ENCODE results near the gene PLEKHG4. TPM values are rescaled to one million over a fixed set of nuclear protein-coding genes. Genes with fewer than 3 reads are reported as not detected.
A peak's percentile ranks its signal among the peaks of the same experiment; 100 is the strongest.

PLEKHG4 gene
- total RNA-seq, 2 experiments from 2014 or later, result 14.3 to 14.4 TPM

DNA sequence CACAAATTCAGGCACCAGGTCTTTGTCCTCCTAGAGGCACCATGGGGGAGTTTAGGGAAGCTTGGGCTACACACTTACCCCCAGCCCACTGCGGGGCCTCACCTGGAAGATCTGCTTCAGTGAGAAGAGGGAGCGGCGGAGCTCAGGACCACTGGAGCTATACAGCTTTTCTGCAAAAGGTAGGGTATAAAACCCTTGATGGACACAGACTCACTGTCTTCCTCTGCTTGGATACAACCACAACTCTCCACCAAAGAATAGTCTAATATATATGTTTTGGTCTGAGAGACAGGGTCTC, 41.1 kb upstream of the PLEKHG4 start:
- peaks cover 27% of the 10 kb centered on the region for H3K36me3 Mint-ChIP-seq (ENCODE audit: low read depth)
- intact Hi-C loops (cut with micrococcal nuclease), result no loop called here
- no peaks in the 10 kb centered on the region for H3K27me3 Mint-ChIP-seq (ENCODE audit: low read depth)
- peaks cover 16% of the 10 kb centered on the region for H3K4me1 Mint-ChIP-seq (ENCODE audit: low read depth)
- no peak overlapping the region for H3K27ac Mint-ChIP-seq
- no peaks in the 10 kb centered on the region for H3K9me3 Mint-ChIP-seq
- no peak overlapping the region for H3K4me3 Mint-ChIP-seq
- CTCF ChIA-PET, result interaction anchor here (1.7 kb wide), 1 partner anchor 11 kb away, joined by 8 read pairs; the partner anchor contains the start of gene TMEM208
- DNase-seq, result no peak

DNA sequence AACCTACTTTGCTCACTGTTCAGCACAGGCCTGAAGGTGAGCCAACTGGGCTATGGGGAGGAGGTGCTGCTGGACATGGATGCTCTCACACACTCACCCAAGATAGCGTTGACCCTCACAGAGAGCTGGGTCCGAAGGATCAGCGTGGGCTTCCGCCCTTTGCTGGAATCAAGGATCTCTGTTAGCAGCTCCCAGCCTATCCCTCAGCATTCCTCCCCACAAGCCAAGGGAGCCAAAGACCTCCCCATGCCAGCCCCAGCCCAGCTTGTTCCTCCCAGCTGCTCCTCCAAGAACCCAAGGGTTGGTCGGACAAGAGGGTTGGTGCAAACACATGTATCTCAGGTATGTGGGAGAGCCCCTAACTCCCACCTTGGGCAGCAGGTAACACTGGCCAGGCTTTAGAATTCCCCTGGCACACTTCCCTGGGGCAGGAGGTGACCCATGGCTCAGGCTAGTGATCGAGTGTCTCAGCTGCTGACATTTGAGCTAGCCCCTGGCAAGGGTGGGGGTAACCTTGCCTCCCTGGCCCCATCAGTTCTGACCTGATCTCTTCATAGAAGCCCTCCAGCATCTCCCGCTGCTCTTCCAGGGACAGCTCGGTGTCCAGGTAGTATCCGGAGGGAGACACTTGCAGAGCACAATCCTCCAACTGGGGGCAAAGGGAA, 40.4 kb upstream of the PLEKHG4 start:
- DNase-seq, result no peak
- H3K4me3 Mint-ChIP-seq, result no peak overlapping the region
- intact Hi-C loops (cut with micrococcal nuclease), result no loop called here
- H3K36me3 Mint-ChIP-seq (ENCODE audit: low read depth), result peaks cover 23% of the 10 kb centered on the region
- no peaks in the 10 kb centered on the region for H3K9me3 Mint-ChIP-seq
- H3K27ac Mint-ChIP-seq, result no peak overlapping the region
- H3K4me1 Mint-ChIP-seq (ENCODE audit: low read depth), result peaks cover 23% of the 10 kb centered on the region
- no peaks in the 10 kb centered on the region for H3K27me3 Mint-ChIP-seq (ENCODE audit: low read depth)
- CTCF ChIA-PET, result interaction anchor here (1.7 kb wide), 1 partner anchor 12 kb away, joined by 8 read pairs; the partner anchor contains the start of gene TMEM208

DNA sequence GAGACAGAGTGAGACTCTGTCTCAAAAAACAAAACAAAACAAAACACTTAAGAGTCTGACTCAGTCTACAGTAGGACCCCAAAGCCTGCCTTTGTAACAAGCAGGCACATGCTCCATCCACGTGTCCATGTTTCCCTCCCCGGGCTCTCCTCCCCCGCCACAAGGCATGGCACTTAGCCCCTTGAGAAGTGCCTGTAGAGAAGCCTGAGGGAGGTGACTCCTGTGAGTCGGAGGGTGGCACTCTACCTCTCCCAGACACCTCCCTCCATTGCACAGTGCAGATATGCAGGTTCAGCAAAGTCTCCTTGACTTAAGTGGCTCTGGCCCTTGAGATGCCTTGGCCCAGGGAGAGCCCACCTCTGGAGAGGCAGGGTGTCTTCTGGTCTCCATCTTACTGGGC, 38.8 kb upstream of the PLEKHG4 start:
- DNase-seq, result no peak
- Mint-ChIP-seq H3K4me1 (ENCODE audit: low read depth) (peaks cover 37% of the 10 kb centered on the region), H3K9me3 (no peaks in the 10 kb centered on the region), H3K4me3 (no peak overlapping the region), H3K27me3 (ENCODE audit: low read depth) (no peaks in the 10 kb centered on the region), H3K36me3 (ENCODE audit: low read depth) (peaks cover 21% of the 10 kb centered on the region), H3K27ac (no peak overlapping the region)
- intact Hi-C loops (cut with micrococcal nuclease), result loop anchor here (10.0 kb wide), 1 partner anchor 844 kb away; the partner anchor contains the start of gene NFATC3
- CTCF ChIA-PET, result no interaction called here

DNA sequence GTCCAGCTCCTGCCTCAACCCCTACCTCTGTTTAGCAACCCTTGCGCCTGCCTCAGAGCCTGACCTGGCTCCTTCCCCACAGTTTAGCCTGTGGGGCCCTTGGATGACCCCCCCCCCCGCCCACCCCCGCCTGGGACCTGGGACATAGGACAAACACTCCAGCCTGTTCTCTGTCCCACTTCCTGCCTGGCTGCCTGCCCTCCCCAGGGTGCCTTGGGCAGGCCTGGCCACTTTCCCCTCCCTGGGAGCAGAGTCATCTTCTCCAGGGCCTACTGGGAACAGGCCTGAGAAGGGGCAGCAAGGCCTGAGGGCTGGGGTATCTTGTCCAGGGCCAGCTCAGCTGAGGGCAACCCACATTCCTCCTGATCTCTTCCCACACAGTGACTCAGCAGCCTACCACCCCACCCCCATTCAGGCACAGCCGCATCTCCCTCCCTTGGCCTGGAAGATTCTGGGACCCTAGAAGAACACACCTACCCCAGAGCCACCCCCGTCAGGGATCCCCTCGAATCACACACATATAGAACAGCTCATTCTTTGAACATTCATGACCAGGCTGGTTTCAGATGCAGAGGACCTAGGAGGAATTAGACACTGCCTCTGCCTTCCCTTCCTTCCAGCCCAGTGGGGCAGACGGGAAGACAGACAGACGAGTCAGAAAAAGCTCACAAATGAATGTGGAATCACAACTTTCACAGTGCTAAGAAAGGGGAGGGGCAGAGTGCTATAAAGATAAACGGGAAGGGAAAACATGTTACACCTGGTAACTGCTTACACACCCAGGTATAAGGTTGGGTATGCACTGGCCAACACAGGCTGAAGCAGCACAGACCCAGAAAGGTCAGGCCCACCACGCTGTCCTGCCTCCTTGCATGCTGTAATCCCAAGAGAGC, 38.1 kb upstream of the PLEKHG4 start:
- intact Hi-C loops (cut with micrococcal nuclease), result loop anchor here (10.0 kb wide), 1 partner anchor 844 kb away; the partner anchor contains the start of gene NFATC3
- H3K4me3 Mint-ChIP-seq, result no peak overlapping the region
- no peaks in the 10 kb centered on the region for H3K27me3 Mint-ChIP-seq (ENCODE audit: low read depth)
- CTCF ChIA-PET, result interaction anchor here (0.8 kb wide), 1 partner anchor 14 kb away, joined by 4 read pairs; no protein-coding TSS in a partner anchor
- H3K27ac Mint-ChIP-seq, result peak overlapping the region; percentile 85
- no peak for DNase-seq
- peaks cover 17% of the 10 kb centered on the region for H3K36me3 Mint-ChIP-seq (ENCODE audit: low read depth)
- H3K4me1 Mint-ChIP-seq (ENCODE audit: low read depth), result peaks cover 38% of the 10 kb centered on the region
- H3K9me3 Mint-ChIP-seq, result no peaks in the 10 kb centered on the region

DNA sequence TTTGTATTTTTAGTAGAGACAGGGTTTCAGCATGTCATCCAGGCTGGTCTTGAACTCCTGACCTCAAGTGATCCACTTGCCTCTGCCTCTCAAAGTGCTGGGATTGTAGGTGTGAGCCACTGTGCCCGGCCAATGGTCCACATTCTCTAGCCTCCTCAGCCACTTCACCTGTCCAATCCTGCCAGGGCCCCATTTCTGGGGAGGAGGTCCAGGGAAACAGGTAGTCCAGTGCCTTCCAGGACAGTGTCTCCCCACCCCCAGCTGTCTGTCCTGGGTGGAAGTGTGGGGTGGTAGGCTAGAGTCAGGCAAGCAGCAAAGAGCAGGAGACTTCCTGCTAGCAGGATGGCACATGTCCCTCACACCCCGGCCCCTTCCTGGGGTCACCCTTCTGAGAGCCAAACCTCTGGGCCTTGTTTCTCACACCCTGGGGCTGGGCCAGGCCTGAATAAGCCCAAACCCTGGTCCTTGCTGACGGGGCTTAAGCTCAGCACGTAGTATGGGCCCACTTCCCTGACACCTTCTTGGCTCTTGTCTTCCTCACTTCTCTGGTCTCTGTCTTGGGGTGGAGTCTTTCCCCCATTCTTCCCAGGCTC, 37.1 kb upstream of the PLEKHG4 start:
- intact Hi-C loops (cut with micrococcal nuclease), result loop anchor here (10.0 kb wide), 1 partner anchor 843 kb away; the partner anchor contains the start of gene NFATC3
- CTCF ChIA-PET, result interaction anchor here (0.8 kb wide), 1 partner anchor 15 kb away, joined by 4 read pairs; no protein-coding TSS in a partner anchor
- no peaks in the 10 kb centered on the region for H3K9me3 Mint-ChIP-seq
- peak overlapping the region; percentile 54 for H3K27ac Mint-ChIP-seq
- no peak overlapping the region for H3K4me3 Mint-ChIP-seq
- no peak for DNase-seq
- no peaks in the 10 kb centered on the region for H3K27me3 Mint-ChIP-seq (ENCODE audit: low read depth)
- H3K36me3 Mint-ChIP-seq (ENCODE audit: low read depth), result peaks cover 9% of the 10 kb centered on the region
- peaks cover 37% of the 10 kb centered on the region for H3K4me1 Mint-ChIP-seq (ENCODE audit: low read depth)

DNA sequence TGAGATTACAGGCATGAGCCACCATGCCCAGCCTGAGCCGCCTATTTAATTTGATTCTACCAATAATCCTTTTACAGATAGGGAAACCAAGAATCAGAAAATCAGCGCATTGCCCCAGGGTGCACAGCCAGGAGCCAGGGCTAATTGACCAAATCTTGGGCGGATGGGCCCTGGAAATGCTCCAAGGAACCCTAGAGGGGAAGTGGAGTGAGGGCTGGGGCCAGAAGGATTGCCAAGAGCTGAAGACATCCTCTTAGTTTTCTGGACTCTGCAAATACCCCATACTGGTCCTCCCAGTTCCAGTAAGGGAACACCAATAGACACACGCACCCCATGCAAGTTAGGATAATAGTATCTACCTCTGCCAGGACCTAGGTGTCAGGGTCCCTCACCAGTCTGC, 35.9 kb upstream of the PLEKHG4 start:
- peaks cover 3% of the 10 kb centered on the region for H3K36me3 Mint-ChIP-seq (ENCODE audit: low read depth)
- CTCF ChIA-PET, result interaction anchor here (0.6 to 1.3 kb wide), 3 partner anchors 17 to 187 kb away, joined by 3 to 6 read pairs (median 3); partner anchors contain the start of genes HSD11B2 and TMEM208
- no peaks in the 10 kb centered on the region for H3K9me3 Mint-ChIP-seq
- intact Hi-C loops (cut with micrococcal nuclease), result loop anchor here (10.0 kb wide), 1 partner anchor 841 kb away; the partner anchor contains the start of gene NFATC3
- DNase-seq, result no peak
- H3K27me3 Mint-ChIP-seq (ENCODE audit: low read depth), result no peaks in the 10 kb centered on the region
- peak overlapping the region; percentile 86 for H3K27ac Mint-ChIP-seq
- H3K4me1 Mint-ChIP-seq (ENCODE audit: low read depth), result peaks cover 46% of the 10 kb centered on the region
- H3K4me3 Mint-ChIP-seq, result no peak overlapping the region

DNA sequence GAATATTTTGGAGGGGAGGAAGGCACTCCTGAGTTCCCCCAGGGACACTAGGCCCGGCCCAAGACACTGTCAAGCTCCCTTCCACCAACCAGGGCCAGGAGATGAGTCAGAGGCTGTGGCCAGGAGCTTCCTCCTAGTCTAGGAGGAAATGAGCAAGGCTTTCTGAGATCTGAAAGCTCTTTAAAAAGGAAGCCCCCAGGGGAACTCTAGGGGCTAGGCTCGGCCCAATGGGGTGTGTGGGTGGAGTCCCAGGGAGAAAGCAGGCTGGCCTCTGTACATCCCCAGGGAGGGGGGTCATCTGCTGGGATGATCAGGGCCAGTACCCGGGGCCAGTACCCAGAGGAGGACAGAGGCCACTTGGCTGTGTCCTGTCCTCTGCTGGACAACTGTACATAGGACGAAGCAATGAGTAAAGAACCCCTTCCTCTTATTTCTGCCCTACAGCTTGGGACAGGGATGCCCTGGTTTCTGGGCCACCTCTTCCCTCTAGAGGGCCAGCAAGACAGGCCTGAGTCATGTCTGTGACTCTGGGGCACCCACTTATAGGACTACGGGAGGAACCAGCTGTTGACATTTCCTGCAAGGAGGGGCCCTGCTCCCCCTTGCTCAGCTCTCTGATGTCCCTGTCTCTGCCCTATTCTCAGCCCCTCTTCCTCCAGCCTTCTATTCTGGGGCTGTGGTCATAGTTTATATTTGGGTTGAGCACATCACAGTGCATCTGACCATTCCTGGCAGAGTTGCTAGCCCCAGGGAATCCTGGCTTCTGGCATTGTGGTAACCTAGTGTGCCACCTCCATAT, 34.7 kb upstream of the PLEKHG4 start:
- intact Hi-C loops (cut with micrococcal nuclease), result loop anchor here (1.0 to 10.0 kb wide), 11 partner anchors 17 to 840 kb away; partner anchors contain the start of genes CBFB, CTCF, E2F4 and FBXL8
- no peaks in the 10 kb centered on the region for H3K9me3 Mint-ChIP-seq
- H3K27ac Mint-ChIP-seq, result peak overlapping the region; percentile 86
- peaks cover 3% of the 10 kb centered on the region for H3K27me3 Mint-ChIP-seq (ENCODE audit: low read depth)
- peak overlapping the region; percentile 89 for H3K4me3 Mint-ChIP-seq
- H3K36me3 Mint-ChIP-seq (ENCODE audit: low read depth), result peaks cover 3% of the 10 kb centered on the region
- DNase-seq, result peak; percentile 95
- peaks cover 51% of the 10 kb centered on the region for H3K4me1 Mint-ChIP-seq (ENCODE audit: low read depth)
- CTCF ChIA-PET, result interaction anchor here (0.9 to 1.5 kb wide), 11 partner anchors 13 to 237 kb away, joined by 3 to 9 read pairs (median 3); partner anchors contain the start of genes HSD11B2 and TMEM208

DNA sequence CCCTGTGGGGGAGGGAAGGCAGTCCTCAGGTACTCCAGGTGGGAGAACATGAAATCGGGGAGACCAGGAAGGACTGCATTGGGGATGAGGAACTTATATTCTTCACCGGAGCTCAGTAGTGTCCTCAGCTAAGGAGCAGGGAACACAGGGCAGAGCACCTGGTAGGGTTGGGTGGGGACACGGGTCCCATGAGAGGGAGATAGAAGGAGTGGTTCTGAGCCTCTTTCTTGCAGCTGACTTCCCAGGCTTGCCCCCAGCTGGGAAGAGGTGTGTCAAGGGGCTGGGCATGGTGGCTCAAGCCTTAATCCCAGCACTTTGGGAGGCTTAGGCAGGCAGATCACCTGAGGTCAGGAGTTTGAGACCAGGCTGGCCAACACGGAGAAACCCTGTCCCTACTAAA, 34.1 kb upstream of the PLEKHG4 start:
- CTCF ChIA-PET, result interaction anchor here (0.9 to 1.5 kb wide), 5 partner anchors 18 to 236 kb away, joined by 3 to 9 read pairs (median 3); partner anchors contain the start of gene TMEM208
- peaks cover 57% of the 10 kb centered on the region for H3K4me1 Mint-ChIP-seq (ENCODE audit: low read depth)
- DNase-seq, result no peak

DNA sequence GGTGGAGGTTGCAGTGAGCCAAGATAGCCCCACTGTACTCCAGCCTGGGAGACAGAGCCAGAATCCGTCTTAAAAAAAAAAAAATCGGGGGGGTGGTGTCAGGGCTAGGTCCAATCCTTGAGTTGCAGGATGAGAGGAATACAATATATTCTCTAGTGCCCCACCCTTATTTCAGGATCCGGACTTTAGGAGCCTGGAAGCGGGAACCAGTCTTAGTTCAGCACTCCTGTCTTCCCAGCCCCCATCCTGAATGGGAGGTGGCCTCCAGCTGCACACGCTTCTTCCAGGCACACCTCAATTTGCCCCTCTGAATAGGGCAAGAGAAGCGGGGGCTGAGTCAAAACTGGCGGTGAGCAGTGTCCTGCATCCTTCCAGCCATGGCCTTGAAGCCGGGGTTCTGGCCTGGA, 33.7 kb upstream of the PLEKHG4 start:
- peak overlapping the region; percentile 89 for H3K4me3 Mint-ChIP-seq
- no peak for DNase-seq
- no peaks in the 10 kb centered on the region for H3K9me3 Mint-ChIP-seq
- peaks cover 8% of the 10 kb centered on the region for H3K27me3 Mint-ChIP-seq (ENCODE audit: low read depth)
- CTCF ChIA-PET, result interaction anchor here (0.6 to 1.5 kb wide), 5 partner anchors 19 to 182 kb away, joined by 3 to 9 read pairs (median 3); partner anchors contain the start of gene TMEM208
- H3K27ac Mint-ChIP-seq, result no peak overlapping the region
- H3K4me1 Mint-ChIP-seq (ENCODE audit: low read depth), result peaks cover 58% of the 10 kb centered on the region
- intact Hi-C loops (cut with micrococcal nuclease), result loop anchor here (2.0 to 10.0 kb wide), 5 partner anchors 137 to 839 kb away; partner anchors contain the start of genes CTCF, NFATC3, PHAF1 and THAP11
- H3K36me3 Mint-ChIP-seq (ENCODE audit: low read depth), result peaks cover 3% of the 10 kb centered on the region

More for the DNA sequence above, 34.1 kb upstream of the PLEKHG4 start:
- H3K36me3 Mint-ChIP-seq (ENCODE audit: low read depth), result peaks cover 3% of the 10 kb centered on the region
- peaks cover 6% of the 10 kb centered on the region for H3K27me3 Mint-ChIP-seq (ENCODE audit: low read depth)
- H3K9me3 Mint-ChIP-seq, result no peaks in the 10 kb centered on the region
- peak overlapping the region; percentile 86 for H3K27ac Mint-ChIP-seq
- intact Hi-C loops (cut with micrococcal nuclease), result loop anchor here (2.0 to 10.0 kb wide), 4 partner anchors 260 to 840 kb away; partner anchors contain the start of genes CTCF, NFATC3 and THAP11
- H3K4me3 Mint-ChIP-seq, result peak overlapping the region; percentile 89

DNA sequence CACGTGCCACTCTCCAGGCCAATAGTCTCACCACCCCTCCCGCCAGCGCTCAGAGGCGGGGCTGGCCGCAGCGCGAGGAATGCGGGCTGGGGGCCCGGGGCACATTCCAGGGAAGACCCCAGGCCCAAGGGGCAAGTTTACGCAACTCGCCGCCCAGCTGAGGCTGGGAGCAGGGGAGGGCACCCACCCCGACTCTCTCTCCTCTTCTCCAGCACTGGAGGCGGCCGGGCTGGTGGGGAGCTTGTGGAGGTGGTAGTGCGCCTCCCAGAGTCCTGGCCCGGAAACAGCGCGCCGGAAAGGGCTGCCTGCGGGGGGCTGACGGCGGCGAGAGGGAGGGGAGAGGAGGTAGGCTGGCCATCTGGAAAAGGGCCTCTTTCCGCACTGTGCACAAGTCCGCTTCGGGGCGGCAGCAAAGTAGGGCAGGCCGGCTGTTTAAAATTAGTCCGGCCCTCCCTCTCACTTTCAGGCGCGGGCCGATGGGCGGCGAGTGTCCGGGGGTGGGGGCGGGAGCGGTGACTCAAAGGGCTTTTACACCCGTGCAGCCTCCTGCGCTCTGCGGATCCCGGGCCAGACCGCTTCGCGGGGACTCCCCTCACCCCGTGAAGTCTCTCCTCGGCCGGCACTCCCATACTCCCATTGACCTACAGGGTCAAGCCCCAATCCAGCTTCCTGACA, 33.1 kb upstream of the PLEKHG4 start:
- peaks cover 8% of the 10 kb centered on the region for H3K27me3 Mint-ChIP-seq (ENCODE audit: low read depth)

More for the DNA sequence above, 33.1 kb upstream of the PLEKHG4 start:
- peaks cover 57% of the 10 kb centered on the region for H3K4me1 Mint-ChIP-seq (ENCODE audit: low read depth)
- CTCF ChIA-PET, result interaction anchor here (0.6 to 1.8 kb wide), 8 partner anchors 19 to 185 kb away, joined by 3 to 9 read pairs (median 4); partner anchors contain the start of genes HSD11B2, PLEKHG4 and TMEM208
- H3K36me3 Mint-ChIP-seq (ENCODE audit: low read depth), result peaks cover 3% of the 10 kb centered on the region
- no peaks in the 10 kb centered on the region for H3K9me3 Mint-ChIP-seq
- peak overlapping the region; percentile 89 for H3K4me3 Mint-ChIP-seq
- peak overlapping the region; percentile 76 for H3K27ac Mint-ChIP-seq
- DNase-seq, result peak; percentile 65
- intact Hi-C loops (cut with micrococcal nuclease), result loop anchor here (2.0 to 10.0 kb wide), 4 partner anchors 137 to 839 kb away; partner anchors contain the start of genes CTCF, NFATC3, PHAF1 and THAP11

Measured in activated naive CD4-positive, alpha-beta T cell treated with anti-CD3 and anti-CD28 coated beads for 36 hours (primary cell).